ENCODE results near the gene FGGY. TPM values are rescaled to one million over a fixed set of nuclear protein-coding genes. Genes with fewer than 3 reads are reported as not detected.
A peak's percentile ranks its signal among the peaks of the same experiment; 100 is the strongest.

The FGGY gene
- total and polyA plus RNA-seq, 7 experiments from 2014 or later, result 2.5 to 15.2 (median 11.2) TPM

- Mint-ChIP-seq H3K36me3 (peaks cover 0 to 3% (median 0%) of the 10 kb centered on the region in 5 donors), H3K9me3 (no peaks in the 10 kb centered on the region), H3K27me3 (no peaks in the 10 kb centered on the region), H3K4me1 (peaks cover 0 to 3% (median 0%) of the 10 kb centered on the region in 7 donors), H3K27ac (no peak overlapping the region), H3K4me3 (no peak overlapping the region)
- POLR2A ChIA-PET, result no interaction called here
- Histone ChIP-seq H3K4me3 (ENCODE audit: low read length) (no peak overlapping the region), H3K9me3 (ENCODE audit: control insufficient read depth in 2 of 3, low read length in 3 of 3) (no peaks in the 10 kb centered on the region), H3K27me3 (ENCODE audit: control insufficient read depth in 2 of 2, insufficient read depth in 2 of 2, low read length in 2 of 2) (no peaks in the 10 kb centered on the region), H3K27ac (ENCODE audit: low read depth, low read length) (no peak overlapping the region), H3K4me1 (ENCODE audit: control insufficient read depth in 2 of 2, insufficient read depth in 2 of 2, low read length in 2 of 2) (no peaks in the 10 kb centered on the region), H3K36me3 (ENCODE audit: control insufficient read depth in 2 of 3, insufficient read depth in 3 of 3, low read length in 3 of 3) (no peaks in the 10 kb centered on the region)
- DNase-seq (no peak), ATAC-seq (no peak)
- intact Hi-C loops (cut with micrococcal nuclease), result no loop called here
- CTCF ChIA-PET, result no interaction called here
Observed at GRCh38 chr1:59504276-59504675, 207.4 kb downstream of the FGGY start.

- ChIA-PET CTCF (interaction anchor here (0.5 kb wide), 1 partner anchor 75 kb away, joined by 3 read pairs; no protein-coding TSS in a partner anchor), POLR2A (no interaction called here)
- no peaks in the 10 kb centered on the region for H3K27me3 ChIP-seq (ENCODE audit: control insufficient read depth in 2 of 2, insufficient read depth in 2 of 2, low read length in 2 of 2)
- no peaks in the 10 kb centered on the region for H3K36me3 ChIP-seq (ENCODE audit: control insufficient read depth in 2 of 3, insufficient read depth in 3 of 3, low read length in 3 of 3)
- H3K9me3 ChIP-seq (ENCODE audit: control insufficient read depth in 2 of 3, low read length in 3 of 3), result no peaks in the 10 kb centered on the region
- intact Hi-C loops (cut with micrococcal nuclease), result no loop called here
- H3K4me3 ChIP-seq (ENCODE audit: low read length), result no peak overlapping the region
- Mint-ChIP-seq H3K36me3 (peaks cover 0 to 3% (median 0%) of the 10 kb centered on the region in 5 donors), H3K4me1 (no peaks in the 10 kb centered on the region), H3K4me3 (no peak overlapping the region), H3K27me3 (no peaks in the 10 kb centered on the region), H3K9me3 (no peaks in the 10 kb centered on the region), H3K27ac (no peak overlapping the region)
- H3K27ac ChIP-seq (ENCODE audit: low read depth, low read length), result no peak overlapping the region
- no peaks in the 10 kb centered on the region for H3K4me1 ChIP-seq (ENCODE audit: control insufficient read depth in 2 of 2, insufficient read depth in 2 of 2, low read length in 2 of 2)
- no peak for DNase-seq
- ATAC-seq, result no peak
Observed at GRCh38 chr1:59505596-59506028, 208.7 kb downstream of the FGGY start.

GRCh38 chr1:59506952-59507351 is 210.1 kb downstream of the FGGY start:
- H3K9me3 Mint-ChIP-seq, result no peaks in the 10 kb centered on the region
- H3K27ac Mint-ChIP-seq, result no peak overlapping the region
- ATAC-seq (peak; percentile 91), DNase-seq (no peak)
- CTCF ChIA-PET, result no interaction called here
- H3K4me3 ChIP-seq (ENCODE audit: low read length), result no peak overlapping the region
- H3K4me3 Mint-ChIP-seq, result no peak overlapping the region
- H3K4me1 Mint-ChIP-seq, result no peaks in the 10 kb centered on the region
- H3K36me3 ChIP-seq (ENCODE audit: control insufficient read depth in 2 of 3, insufficient read depth in 3 of 3, low read length in 3 of 3), result no peaks in the 10 kb centered on the region
- POLR2A ChIA-PET, result no interaction called here
- H3K27ac ChIP-seq (ENCODE audit: low read depth, low read length), result no peak overlapping the region
- H3K27me3 ChIP-seq (ENCODE audit: control insufficient read depth in 2 of 2, insufficient read depth in 2 of 2, low read length in 2 of 2), result no peaks in the 10 kb centered on the region
- no peaks in the 10 kb centered on the region for H3K27me3 Mint-ChIP-seq
- H3K36me3 Mint-ChIP-seq, result peaks cover 0 to 3% (median 0%) of the 10 kb centered on the region in 5 donors
- H3K9me3 ChIP-seq (ENCODE audit: control insufficient read depth in 2 of 3, low read length in 3 of 3), result no peaks in the 10 kb centered on the region
- H3K4me1 ChIP-seq (ENCODE audit: control insufficient read depth in 2 of 2, insufficient read depth in 2 of 2, low read length in 2 of 2), result no peaks in the 10 kb centered on the region
- intact Hi-C loops (cut with micrococcal nuclease), result no loop called here

- no peaks in the 10 kb centered on the region for H3K36me3 ChIP-seq (ENCODE audit: control insufficient read depth in 2 of 3, insufficient read depth in 3 of 3, low read length in 3 of 3)
Observed at GRCh38 chr1:59509341-59509875, 212.5 kb downstream of the FGGY start.

GRCh38 chr1:59510249-59510648 is 213.4 kb downstream of the FGGY start:
- Mint-ChIP-seq H3K9me3 (no peaks in the 10 kb centered on the region), H3K27ac (no peak overlapping the region), H3K4me3 (no peak overlapping the region), H3K36me3 (peaks cover 0 to 19% (median 9%) of the 10 kb centered on the region in 5 donors), H3K27me3 (no peaks in the 10 kb centered on the region), H3K4me1 (no peaks in the 10 kb centered on the region)
- Histone ChIP-seq H3K27me3 (ENCODE audit: control insufficient read depth in 2 of 2, insufficient read depth in 2 of 2, low read length in 2 of 2) (no peaks in the 10 kb centered on the region), H3K36me3 (ENCODE audit: control insufficient read depth in 2 of 3, insufficient read depth in 3 of 3, low read length in 3 of 3) (no peaks in the 10 kb centered on the region), H3K9me3 (ENCODE audit: control insufficient read depth in 2 of 3, low read length in 3 of 3) (no peaks in the 10 kb centered on the region), H3K4me1 (ENCODE audit: control insufficient read depth in 2 of 2, insufficient read depth in 2 of 2, low read length in 2 of 2) (no peaks in the 10 kb centered on the region), H3K27ac (ENCODE audit: low read depth, low read length) (no peak overlapping the region), H3K4me3 (ENCODE audit: low read length) (no peak overlapping the region)
- no peak for DNase-seq
- POLR2A ChIA-PET, result no interaction called here
- no peak for ATAC-seq
- intact Hi-C loops (cut with micrococcal nuclease), result no loop called here
- CTCF ChIA-PET, result no interaction called here

More at GRCh38 chr1:59509341-59509875, 212.5 kb downstream of the FGGY start:
- Histone ChIP-seq H3K4me3 (ENCODE audit: low read length) (no peak overlapping the region), H3K27ac (ENCODE audit: low read depth, low read length) (no peak overlapping the region), H3K27me3 (ENCODE audit: control insufficient read depth in 2 of 2, insufficient read depth in 2 of 2, low read length in 2 of 2) (no peaks in the 10 kb centered on the region), H3K9me3 (ENCODE audit: control insufficient read depth in 2 of 3, low read length in 3 of 3) (no peaks in the 10 kb centered on the region), H3K4me1 (ENCODE audit: control insufficient read depth in 2 of 2, insufficient read depth in 2 of 2, low read length in 2 of 2) (no peaks in the 10 kb centered on the region)
- H3K27ac Mint-ChIP-seq, result no peak overlapping the region
- POLR2A ChIA-PET, result no interaction called here
- H3K36me3 Mint-ChIP-seq, result peaks cover 0 to 10% (median 7%) of the 10 kb centered on the region in 5 donors
- no peak overlapping the region for H3K4me3 Mint-ChIP-seq
- ATAC-seq (no peak), DNase-seq (no peak)
- intact Hi-C loops (cut with micrococcal nuclease), result no loop called here
- CTCF ChIA-PET, result no interaction called here
- no peaks in the 10 kb centered on the region for H3K4me1 Mint-ChIP-seq
- H3K9me3 Mint-ChIP-seq, result no peaks in the 10 kb centered on the region
- no peaks in the 10 kb centered on the region for H3K27me3 Mint-ChIP-seq

GRCh38 chr1:59511476-59512465 is 214.9 kb downstream of the FGGY start:
- Histone ChIP-seq H3K27me3 (ENCODE audit: control insufficient read depth in 2 of 2, insufficient read depth in 2 of 2, low read length in 2 of 2) (no peaks in the 10 kb centered on the region), H3K4me3 (ENCODE audit: low read length) (no peak overlapping the region), H3K4me1 (ENCODE audit: control insufficient read depth in 2 of 2, insufficient read depth in 2 of 2, low read length in 2 of 2) (no peaks in the 10 kb centered on the region), H3K9me3 (ENCODE audit: control insufficient read depth in 2 of 3, low read length in 3 of 3) (no peaks in the 10 kb centered on the region), H3K27ac (ENCODE audit: low read depth, low read length) (no peak overlapping the region), H3K36me3 (ENCODE audit: control insufficient read depth in 2 of 3, insufficient read depth in 3 of 3, low read length in 3 of 3) (no peaks in the 10 kb centered on the region)
- POLR2A ChIA-PET, result no interaction called here
- Mint-ChIP-seq H3K27me3 (no peaks in the 10 kb centered on the region), H3K27ac (no peak overlapping the region), H3K4me1 (no peaks in the 10 kb centered on the region), H3K9me3 (no peaks in the 10 kb centered on the region), H3K36me3 (peaks cover 0 to 26% (median 10%) of the 10 kb centered on the region in 5 donors), H3K4me3 (no peak overlapping the region)
- intact Hi-C loops (cut with micrococcal nuclease), result no loop called here
- ATAC-seq (no peak), DNase-seq (no peak)
- CTCF ChIA-PET, result no interaction called here
